HTERT RPE-1 (cell line): ENCODE measurements around the gene METTL25B.

Source experiments
- in situ Hi-C: fragments of 300-500 bp; cut with MboI; formaldehyde crosslinking; loops from 4 replicates; pipeline ENCODE4 v1.14.3; 2020; ENCODE audit warnings: low sequenced_read_pairs

The METTL25B gene

GRCh38 chr1:156727926-156728598 is at the start of gene METTL25B:
METTL25B (plus strand) TSS chr1:156728469; CDS start chr1:156729105, 636 bp downstream.
- in situ Hi-C loops = no loop called here

DNA sequence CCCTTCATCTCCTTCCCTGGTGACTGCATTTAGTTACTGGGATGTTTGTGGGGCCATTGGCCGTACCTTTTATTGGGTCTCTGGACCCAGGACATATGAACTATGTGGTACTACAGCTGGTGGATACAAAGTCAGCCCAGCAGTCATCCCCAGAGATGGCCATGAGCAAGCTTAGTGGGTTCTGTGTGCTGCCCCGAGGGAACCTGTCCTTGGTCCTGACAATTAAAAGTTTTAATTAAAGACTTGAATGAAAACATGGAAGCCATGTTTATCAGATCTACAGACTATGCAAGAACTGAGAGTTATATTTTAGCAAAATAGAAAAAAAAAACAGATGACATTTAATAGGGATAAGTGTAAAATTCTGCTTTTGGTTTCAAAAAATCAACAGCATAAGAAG is 48.2 kb upstream of the METTL25B start:
- in situ Hi-C loops = no loop called here

GRCh38 chr1:156681196-156681960 is 46.9 kb upstream of the METTL25B start:
- in situ Hi-C loops = no loop called here

GRCh38 chr1:156682166-156682890 is 45.9 kb upstream of the METTL25B start:
- in situ Hi-C loops = no loop called here

GRCh38 chr1:156684227-156684782 is 44.0 kb upstream of the METTL25B start:
- in situ Hi-C loops = no loop called here

- in situ Hi-C loops = no loop called here
Measured at GRCh38 chr1:156689035-156689952, 39.0 kb upstream of the METTL25B start.

GRCh38 chr1:156689953-156690674 is 38.2 kb upstream of the METTL25B start:
- in situ Hi-C loops = no loop called here

DNA sequence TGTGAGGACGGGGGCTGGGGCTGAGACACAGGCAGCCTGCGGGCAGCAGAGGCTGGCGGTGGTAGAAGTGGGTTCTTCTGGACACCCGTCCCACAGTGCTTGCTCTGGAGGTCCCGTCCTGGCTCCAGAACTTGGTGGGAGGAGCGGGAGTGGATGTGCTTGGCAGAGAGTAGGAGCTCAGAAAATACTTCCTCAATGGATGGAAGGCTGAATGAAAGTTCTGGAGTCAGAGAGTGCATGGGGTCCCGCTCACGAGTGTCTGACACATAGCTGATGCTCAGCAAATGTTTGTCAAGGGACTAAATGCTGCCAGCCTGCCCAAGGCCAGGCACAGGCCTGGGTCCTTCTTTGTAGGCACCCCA is 37.6 kb upstream of the METTL25B start:
- in situ Hi-C loops = no loop called here

GRCh38 chr1:156691191-156691590 is 37.1 kb upstream of the METTL25B start:
- in situ Hi-C loops = no loop called here

GRCh38 chr1:156691665-156692440 is 36.4 kb upstream of the METTL25B start:
- in situ Hi-C loops = no loop called here

DNA sequence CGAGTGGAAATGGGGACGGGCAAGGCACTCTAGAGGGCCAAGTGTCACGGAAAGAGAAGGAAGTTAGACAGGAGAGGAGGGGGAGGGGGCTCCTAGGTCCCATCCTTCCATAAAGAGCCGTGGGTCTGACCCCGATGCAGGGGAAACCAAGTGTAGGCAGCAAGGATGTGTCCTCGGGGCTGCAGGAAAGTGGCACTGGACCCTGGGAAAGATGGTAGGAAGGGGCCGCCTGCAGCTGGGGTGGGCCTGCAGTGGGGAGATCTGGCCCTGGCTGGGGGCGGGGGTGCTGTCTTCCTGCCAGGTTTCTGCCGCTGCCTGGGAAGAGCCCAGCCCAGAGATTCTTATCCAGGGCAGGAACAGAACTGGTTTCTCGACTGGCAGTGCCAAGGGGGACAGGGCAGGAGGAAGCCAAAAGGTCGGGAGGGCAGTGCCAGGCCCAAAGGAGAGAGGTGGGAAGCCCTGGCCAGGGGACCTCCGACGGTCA is 35.8 kb upstream of the METTL25B start:
- in situ Hi-C loops = no loop called here

DNA sequence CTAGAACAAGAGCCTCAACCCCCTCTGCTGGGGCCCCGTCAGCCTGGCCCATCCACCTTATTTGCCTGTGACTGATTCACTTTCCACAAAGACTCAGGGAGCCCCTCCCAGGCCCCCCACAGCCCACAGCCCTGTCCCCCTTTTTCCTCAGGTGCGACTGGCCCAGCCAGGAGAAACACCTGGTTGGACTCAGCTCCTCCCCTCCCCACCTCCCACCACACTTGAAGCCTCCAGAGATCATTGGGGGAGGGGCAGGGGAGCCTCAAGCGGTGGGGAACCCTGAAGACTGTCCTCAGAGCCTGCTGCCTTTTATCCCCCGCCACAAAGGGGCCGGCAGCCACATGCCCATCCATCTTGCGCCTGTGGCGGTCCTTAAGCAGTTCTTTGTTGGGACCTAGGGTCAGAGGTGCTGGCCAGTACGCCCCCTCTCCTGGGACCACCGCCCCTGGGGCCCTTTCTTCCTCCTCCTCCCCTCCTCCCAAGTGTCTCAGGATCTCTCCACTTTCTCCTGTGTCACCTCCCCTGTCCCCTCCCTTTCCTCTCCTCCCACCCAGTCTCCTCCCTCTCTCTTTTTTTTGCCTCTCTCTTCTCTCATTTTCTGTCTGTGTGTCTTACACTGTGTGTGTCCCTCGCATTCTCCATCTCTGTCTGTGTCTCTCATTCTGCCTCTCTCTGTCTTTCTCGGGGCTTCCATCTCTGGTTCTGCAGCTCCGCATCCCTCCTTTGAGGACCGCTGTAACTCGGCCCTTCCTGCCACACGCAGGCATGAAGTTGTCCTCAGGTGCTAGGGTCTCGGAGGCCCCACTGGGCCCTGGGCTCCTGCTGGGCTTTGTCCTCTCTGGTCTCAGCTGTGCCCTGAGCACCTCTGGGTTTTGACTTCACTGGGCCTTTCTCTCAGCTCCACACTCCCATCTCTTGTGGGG is 35.1 kb upstream of the METTL25B start:
- in situ Hi-C loops = no loop called here

- in situ Hi-C loops = no loop called here
Measured at GRCh38 chr1:156693848-156694689, 34.2 kb upstream of the METTL25B start.

GRCh38 chr1:156694690-156694962 is 33.6 kb upstream of the METTL25B start:
- in situ Hi-C loops = no loop called here

GRCh38 chr1:156696755-156697154 is 31.5 kb upstream of the METTL25B start:
- in situ Hi-C loops = no loop called here

DNA sequence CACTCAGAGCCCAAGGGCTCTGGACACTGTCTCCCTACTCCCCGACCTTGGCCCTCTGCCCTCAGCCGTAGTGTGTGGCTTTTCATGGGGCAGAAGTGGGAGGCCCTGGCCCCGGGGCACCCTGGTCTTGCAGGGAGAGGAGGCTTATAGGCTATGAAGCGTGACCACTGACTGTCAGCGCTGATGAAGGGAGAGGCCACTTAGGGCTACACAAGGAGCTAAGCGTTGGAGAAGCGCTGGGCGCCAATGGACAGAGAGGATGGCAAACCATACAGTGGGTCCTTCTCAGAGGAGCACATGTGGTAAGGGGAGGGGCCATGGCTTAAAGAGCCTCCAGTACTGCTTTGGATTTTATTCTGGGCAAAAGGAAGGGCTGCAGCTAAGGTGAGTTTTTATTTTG is 30.8 kb upstream of the METTL25B start:
- in situ Hi-C loops = no loop called here

GRCh38 chr1:156698995-156699394 is 29.3 kb upstream of the METTL25B start:
- in situ Hi-C loops = no loop called here
